ENCODE results near the gene GMPPB.
"Not testable (repeated sequence)": the region's sequence is repeated elsewhere in the genome, so short reads cannot be mapped to it uniquely, and the experiment has no call there.

The GMPPB gene

DNA sequence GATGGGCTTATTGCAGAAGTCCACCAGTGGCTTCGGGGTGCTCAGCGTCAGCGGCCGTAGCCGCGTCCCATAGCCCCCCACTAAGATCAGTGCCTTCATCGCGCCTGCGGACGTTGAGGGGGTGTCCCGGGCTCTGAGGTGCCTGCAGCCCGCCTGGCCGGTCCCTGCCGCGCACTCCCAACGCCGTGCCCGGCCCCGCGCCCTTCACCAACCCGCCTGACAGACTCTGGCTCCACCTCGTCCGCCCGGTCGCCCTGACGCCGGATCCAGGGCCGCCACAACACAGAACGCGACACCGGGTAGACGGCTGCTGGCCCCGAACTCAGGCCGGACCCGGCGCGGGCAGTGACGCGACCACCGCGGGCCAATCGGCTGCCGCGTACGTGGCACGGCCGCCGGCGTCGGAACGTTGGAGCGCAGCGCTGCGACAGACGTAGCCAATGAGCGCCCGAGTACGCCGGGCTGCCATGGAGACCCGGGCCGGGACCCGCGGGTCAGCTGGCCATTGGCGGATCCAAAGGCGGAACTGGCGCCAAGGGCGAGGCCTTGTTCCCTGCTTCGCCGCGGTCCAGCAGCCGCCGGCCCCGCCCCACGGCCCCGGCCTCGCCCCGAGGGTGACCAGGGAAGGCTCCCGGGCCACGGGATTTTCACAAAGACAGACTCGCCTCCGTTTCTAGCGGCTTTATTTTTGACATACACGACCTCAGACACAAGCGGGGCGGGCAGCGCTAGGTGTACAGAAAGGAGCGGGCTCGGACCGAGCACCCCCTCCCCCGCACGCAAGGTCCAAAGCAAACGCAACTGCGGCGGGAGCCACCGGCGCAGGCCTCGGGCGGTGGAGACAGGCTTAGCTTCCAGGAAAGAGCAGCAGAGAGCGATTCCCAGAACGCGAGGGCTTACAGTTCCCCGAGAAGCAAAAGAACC lies at the start of gene GMPPB:
Gene GMPPB, minus strand, starts transcription at position 324 of the 924 bp plus-strand sequence. Its CDS starts 225 bp downstream, at position 99.
- peak; percentile 84 for DNase-seq

DNA sequence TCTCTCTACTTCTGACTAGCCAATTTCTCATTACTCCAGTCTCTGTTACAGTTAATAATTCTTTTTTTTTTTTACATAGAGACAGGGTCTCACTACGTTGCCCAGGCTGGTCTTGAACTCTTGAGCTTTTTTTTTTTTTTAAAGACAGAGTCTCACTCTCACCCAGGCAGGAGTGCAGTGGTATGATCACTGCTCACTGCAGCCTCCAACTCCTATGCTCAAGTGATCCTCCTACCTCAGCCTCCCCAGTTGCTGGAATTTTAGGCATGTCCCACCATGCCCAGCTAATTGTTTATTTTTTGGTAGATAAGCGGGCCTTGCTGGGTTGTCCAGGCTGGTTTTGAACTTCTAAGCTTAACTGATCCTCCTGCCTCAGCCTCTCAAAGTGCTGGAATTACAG lies 49.0 kb upstream of the GMPPB start:
- DNase-seq = no peak

- DNase-seq = no peak
Observed at GRCh38 chr3:49771340-49771938, 47.7 kb upstream of the GMPPB start.

GRCh38 chr3:49769926-49770325 lies 46.2 kb upstream of the GMPPB start:
- no peak for DNase-seq

- DNase-seq = no peak
Observed at GRCh38 chr3:49769286-49769915, 45.6 kb upstream of the GMPPB start.

DNA sequence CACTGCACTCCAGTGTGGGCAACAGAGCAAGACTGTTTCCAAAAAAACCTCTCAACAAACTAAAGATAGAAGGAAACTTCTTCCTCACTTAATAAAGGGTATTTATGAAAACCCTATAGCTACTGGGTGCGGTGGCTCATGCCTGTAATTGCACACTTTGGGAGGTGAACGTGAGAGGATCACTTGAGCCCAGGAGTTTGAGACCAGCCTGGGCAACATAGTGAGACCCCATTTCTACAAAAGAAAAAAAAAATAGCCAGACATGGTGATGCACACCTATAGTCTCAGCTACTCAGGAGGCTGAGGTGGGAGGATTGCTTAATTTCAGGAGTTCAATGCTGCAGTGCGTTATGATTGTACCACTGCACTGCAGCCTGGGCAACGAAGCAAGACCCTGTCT lies 40.2 kb upstream of the GMPPB start:
- DNase-seq = no peak

DNA sequence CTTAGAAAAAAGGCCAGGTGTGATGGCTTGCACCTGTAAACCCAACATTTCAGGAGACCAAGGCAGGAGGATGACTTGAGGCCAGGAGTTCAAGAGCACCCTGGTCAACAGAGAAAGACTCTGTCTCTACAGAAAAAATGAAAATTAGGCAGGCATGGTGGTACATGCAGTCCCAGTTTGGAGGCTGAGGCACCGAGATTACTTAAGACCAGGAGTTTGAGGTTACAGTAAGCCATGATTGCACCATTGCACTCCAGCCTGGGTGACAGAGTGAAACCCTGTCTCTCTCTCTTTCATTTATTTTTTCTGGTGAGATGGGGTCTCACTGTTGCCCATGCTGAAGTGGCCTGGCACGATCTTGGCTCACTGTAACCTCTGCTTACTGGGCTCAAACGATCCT lies 37.9 kb upstream of the GMPPB start:
- peak; percentile 25 for DNase-seq

DNA sequence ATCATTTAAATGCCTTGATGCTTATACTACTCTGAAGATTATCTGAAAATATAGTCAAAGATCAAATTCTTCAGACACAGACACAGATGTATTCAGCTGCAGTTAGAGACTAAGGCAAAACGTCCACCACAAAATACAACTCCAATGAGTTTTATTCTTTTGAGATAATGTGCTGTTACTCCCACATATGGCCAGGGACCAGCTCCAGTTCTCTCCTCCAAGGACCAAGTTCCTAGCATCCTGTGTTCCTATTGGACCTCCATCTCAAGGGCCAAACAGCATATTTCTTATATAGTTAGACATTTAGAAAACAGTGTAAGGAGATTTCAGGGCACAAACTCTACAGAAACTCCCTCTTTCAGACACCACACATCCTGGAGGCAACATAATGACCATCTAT lies 35.5 kb upstream of the GMPPB start:
- no peak for DNase-seq

DNA sequence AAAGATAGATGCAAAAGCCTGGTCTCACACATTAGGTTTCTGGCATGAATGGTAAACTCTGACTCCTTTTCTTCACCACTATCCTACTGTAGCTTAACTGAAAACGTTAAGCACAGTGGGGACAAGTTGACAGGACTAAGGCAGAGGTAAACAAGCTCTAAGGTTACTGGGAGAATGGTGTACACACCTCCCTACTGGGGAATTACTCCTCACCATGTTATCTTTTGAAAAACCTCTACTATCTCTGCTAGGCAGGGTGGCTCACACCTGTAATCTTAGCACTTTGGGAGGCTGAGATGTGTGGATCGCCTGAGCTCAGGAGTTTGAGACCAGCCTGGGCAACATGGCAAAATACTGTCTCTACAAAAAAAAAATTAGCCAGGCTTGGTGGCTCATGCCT lies 33.4 kb upstream of the GMPPB start:
- no peak for DNase-seq

DNA sequence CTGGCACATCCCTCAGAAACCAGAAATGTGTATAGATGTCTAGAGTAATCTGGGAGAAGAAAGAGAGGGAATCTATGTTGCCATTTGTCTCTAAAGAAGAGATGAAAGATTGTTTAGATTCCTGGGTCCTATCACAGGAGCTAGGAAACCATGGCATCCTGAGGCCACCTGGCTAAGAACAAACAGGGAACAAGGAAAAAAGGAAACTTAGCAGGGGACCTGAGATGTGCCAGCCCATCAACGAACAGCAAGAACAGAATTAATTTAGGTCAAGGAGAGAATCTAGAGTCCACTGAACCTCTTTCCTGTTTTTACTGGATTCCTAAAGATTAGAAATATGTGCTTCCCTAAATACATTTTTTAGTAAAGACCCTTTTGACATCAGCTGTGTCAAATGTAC lies 32.3 kb upstream of the GMPPB start:
- no peak for DNase-seq

- no peak for DNase-seq
Observed at GRCh38 chr3:49754536-49754935, 30.8 kb upstream of the GMPPB start.

DNA sequence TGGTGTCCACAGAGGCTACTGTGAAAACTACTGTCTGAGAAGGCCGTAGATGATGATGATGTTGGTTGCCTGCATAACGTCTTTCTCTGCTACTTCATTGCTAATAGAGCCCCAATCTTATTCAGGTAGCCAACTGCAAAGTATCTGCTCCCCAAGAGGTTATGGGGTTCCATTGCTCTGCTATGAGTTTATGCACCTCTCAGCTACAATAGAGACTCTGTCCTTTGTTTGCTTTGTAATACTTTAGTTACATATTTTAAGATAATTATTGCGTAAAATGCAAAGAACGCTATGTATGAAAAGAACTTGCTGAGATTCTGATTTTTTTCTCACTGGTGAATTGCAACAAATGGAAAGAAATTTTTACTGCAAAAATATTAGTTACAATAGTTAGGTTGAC lies 27.8 kb upstream of the GMPPB start:
- DNase-seq = no peak

DNA sequence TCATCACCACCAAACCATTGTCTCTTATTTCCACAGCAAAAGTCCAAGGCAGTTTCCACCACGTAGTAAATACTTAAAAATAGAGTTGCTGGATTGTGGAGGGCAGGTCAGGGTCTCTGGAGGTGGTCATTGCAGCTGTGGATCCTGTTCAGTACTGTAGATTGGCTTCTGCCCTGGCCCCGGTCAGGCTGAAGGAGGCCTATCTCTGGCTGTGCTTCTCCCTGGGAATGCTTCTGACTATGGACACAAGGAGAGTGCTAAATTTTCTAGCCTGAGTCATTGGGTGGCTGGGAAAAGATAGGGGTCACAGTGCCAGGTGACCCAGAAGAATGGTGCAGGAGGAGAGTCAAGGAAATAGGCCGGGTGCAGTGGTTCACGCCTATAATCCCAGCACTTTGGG lies 26.3 kb upstream of the GMPPB start:
- DNase-seq = no peak

DNA sequence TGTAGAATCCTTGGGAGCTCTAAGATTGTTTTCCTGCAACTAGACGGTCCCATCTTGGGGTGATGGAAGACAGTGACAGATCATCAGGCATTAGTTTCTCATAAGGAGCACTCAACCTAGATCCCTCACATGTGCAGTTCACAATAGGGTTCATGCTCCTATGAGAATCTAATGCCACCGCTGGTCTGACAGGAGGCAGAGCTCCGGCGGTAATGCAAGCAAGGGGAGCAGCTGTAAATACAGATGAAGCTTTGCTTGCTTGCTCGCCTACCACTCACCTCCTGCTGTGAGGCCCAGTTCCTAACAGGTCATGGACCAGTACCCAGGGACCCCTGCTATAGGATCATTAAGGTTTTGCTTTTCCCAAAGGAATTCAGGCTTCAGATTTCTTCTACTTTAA lies 25.1 kb upstream of the GMPPB start:
- DNase-seq = not testable (repeated sequence)

DNA sequence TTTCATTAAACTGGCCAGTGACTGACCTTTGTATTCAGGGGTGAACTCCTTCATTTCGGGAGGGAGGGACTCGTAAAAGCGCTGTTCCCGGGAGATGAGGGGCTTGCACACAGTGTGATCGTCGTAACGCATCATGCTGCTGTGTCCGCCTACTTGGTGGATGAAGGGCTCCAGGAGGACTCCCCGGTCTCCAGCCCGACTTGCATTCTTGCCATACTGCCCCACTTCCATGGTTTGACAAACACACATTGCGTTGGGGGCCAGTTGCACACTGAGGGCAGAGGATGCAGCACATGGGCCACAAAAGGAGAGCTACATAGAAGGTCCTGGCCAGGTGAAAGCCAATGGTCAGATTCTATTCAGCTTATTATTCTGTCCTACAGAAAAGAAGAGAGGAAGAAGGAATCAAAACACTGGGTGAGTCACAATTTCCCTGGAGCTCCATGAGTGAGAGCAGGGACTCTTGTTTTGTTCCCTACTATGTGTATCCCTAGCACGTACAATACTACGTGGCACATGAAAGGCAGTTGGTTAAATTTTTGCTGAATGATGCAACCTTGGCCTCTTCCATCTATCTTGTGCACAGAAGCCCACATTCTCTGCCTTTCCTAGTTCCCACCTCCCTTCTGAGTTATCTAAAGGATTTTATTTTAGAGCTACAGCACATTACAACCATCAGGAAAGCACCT lies 24.2 kb upstream of the GMPPB start:
- DNase-seq = no peak

DNA sequence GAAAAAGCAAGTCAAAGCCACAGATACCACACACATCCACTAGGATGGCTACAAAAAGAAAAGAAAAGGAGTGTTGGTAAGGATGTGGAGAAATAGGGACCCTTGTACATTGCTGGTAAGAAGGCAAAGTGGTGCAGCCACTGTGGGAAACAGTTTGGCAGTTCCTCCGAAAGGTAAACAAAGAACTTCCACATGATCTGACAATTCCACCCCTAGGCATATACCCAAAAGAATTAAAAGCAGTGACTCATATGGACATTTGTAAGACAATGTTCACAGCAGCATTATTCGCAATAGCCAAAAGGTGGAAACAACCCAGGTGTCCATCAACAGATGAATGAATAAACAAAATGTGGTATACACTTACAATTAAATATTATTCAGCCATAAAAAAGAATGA lies 22.2 kb upstream of the GMPPB start:
- no peak for DNase-seq

DNA sequence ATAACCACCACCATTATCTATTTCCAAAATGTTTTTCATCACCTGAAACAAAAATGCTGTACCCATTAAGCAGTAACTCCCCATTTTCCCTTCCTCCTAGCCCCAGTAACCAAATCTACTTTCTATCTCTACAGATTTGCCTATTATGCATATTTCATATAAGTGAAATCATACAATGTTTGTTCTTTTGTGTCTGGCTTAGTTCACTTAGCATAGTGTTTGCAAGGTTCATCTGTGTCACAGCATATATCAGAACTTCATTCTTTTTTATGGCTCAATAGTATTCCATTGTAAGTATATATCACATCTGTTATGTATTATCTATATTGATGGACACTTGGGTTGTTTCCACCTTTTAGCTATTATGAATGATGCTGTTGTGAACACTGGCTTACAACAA lies 16.7 kb upstream of the GMPPB start:
- no peak for DNase-seq

- DNase-seq = no peak
Observed at GRCh38 chr3:49738067-49738713, 14.4 kb upstream of the GMPPB start.

- DNase-seq = no peak
Observed at GRCh38 chr3:49734752-49735151, 11.0 kb upstream of the GMPPB start.

DNA sequence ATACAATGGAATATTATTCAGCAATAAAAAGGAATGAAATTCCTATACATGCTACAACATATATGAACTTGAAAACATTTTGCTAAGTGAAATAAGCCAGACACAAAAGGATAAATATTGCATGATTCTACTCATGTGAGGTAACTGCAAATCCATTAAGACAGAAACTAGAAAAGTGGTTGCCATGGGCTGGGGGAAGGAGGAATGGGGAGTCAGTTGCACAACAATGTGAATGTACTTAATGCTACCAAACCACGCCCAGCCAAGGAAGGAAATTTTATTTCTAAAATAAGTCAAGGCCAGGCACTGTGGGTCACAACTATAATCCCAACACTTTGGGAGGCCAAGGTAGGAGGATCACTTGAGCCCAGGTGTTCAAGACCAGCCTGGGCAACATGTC lies 9.8 kb upstream of the GMPPB start:
- DNase-seq = no peak

- DNase-seq = no peak
Observed at GRCh38 chr3:49732597-49732996, 8.8 kb upstream of the GMPPB start.

DNA sequence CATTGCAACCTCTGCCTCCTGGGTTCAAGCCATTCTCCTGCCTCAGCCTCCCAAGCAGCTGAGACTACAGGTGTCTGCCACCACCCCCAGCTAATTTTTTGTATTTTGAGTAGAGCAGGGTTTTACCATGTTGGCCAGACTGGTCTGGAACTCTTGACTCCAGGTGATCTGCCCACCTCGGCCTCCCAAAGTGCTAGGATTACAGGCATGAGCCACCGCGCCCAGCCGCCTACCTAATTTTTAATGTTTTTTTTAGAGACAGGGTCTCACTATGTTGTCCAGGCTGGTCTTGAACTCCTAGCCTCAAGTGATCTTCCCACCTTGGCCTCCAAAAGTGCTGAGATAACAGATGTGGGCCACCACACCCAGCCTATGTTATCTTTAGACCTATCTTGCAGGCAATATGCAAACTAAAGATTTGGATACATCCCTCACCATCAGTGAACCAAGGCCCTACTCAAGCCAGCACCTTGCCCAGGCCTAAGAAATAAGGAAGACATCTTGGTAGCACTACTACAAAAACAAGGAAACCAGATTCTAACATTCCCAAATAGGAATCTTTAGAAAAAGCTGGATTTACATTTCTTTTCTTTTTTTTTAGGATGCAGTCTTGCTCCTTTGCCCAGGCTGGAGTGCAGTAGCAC lies 6.3 kb upstream of the GMPPB start:
- DNase-seq = no peak

Data from SIG-M5 (cell line).